Muscle of leg (tissue), 11 donors: ENCODE results near the gene GBF1. TPM values are rescaled to one million over a fixed set of nuclear protein-coding genes. Genes with fewer than 3 reads are reported as not detected.

ENCODE experiments used
- DNase-seq: peaks from one replicate; pipeline ENCODE4 v3.0.0; 2013
- H3K27ac ChIP-seq: one replicate; pipeline ENCODE4 v1.5.1; 2013; ENCODE audit warnings: mild to moderate bottlenecking, low read length, control low read depth
- H3K27me3 ChIP-seq: one replicate; pipeline ENCODE4 v1.6.1; 2013; ENCODE audit warnings: low read length; ENCODE audit not compliant: control insufficient read depth, insufficient read depth
- H3K36me3 ChIP-seq: one replicate; pipeline ENCODE4 v1.6.1; 2013; ENCODE audit warnings: low read length; ENCODE audit not compliant: control insufficient read depth, insufficient read depth
- H3K4me1 ChIP-seq: one replicate; pipeline ENCODE4 v1.6.1; 2013; ENCODE audit warnings: low read length; ENCODE audit not compliant: control insufficient read depth, insufficient read depth
- H3K4me3 ChIP-seq: one replicate; pipeline ENCODE4 v1.5.1; 2013; ENCODE audit warnings: low read length, control low read depth
- H3K9me3 ChIP-seq: replicated peaks from 2 replicates; pipeline ENCODE4 v1.6.1; 2013; ENCODE audit warnings: low read depth, low read length; ENCODE audit not compliant: control insufficient read depth
- WGBS: methylation state at CpG from one replicate; pipeline ENCODE4 v1.1.5; 2013; ENCODE audit warnings: missing lambda C conversion rate; ENCODE audit not compliant: insufficient coverage; 5-methylcytosine and 5-hydroxymethylcytosine counted together
- polyA plus RNA-seq, 8 donors: library from polyadenylated mRNA; unstranded; fragments of 120-200 nt; gene quantifications; one replicate each; pipeline versions ENCODE4 v1.2.1 to v1.2.3, GENCODE V29; 2013; ENCODE audit warnings: inconsistent platforms in 1 of 8, low replicate concordance in 1 of 8; ENCODE audit not compliant: insufficient read length in 8 of 8, insufficient read depth in 1 of 8
- total RNA-seq: library from RNA; stranded (reverse); fragments of 120-200 nt; gene quantifications from one replicate; pipeline ENCODE4 v1.2.4, GENCODE V29; 2013

GBF1 gene
- total and polyA plus RNA-seq, 9 donors = 27.2 to 54.6 (median 44.9) TPM

DNA sequence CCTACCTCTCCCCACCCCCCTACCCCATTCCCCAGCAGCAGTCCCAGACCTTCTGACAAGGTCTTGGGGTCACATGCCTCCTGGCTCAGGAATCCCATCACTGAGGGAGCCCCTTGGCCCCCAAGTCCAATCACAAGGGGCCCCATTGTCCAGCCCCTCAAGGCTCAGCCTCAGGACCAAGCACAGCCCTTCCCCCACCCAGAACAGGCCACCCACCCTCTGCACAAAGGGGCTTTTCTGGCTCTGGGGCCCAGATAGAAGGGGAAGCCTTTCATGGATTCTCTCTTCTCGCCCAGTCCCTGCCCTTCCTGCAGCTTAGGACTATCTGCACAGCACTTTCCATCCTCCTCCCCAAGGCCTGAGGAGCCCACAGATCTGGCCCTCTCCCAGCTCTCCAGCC, 180.1 kb downstream of the GBF1 start:
- no CpG with 5 or more reads among the region's 1 CpG for WGBS
- no peaks in the 10 kb centered on the region for H3K27me3 ChIP-seq
- no peak overlapping the region for H3K4me3 ChIP-seq
- H3K4me1 ChIP-seq = peaks cover 17% of the 10 kb centered on the region
- DNase-seq = no peak
- H3K36me3 ChIP-seq = peaks cover 19% of the 10 kb centered on the region
- no peak overlapping the region for H3K27ac ChIP-seq
- no peaks in the 10 kb centered on the region for H3K9me3 ChIP-seq

GRCh38 chr10:102426803-102427287, 181.5 kb downstream of the GBF1 start:
- H3K27ac ChIP-seq = no peak overlapping the region
- no peaks in the 10 kb centered on the region for H3K27me3 ChIP-seq
- DNase-seq = no peak
- no peak overlapping the region for H3K4me3 ChIP-seq
- H3K36me3 ChIP-seq = peaks cover 19% of the 10 kb centered on the region
- H3K9me3 ChIP-seq = no peaks in the 10 kb centered on the region
- H3K4me1 ChIP-seq = peaks cover 19% of the 10 kb centered on the region
- 89% methylated on average over 5 of the region's 7 CpGs for WGBS

DNA sequence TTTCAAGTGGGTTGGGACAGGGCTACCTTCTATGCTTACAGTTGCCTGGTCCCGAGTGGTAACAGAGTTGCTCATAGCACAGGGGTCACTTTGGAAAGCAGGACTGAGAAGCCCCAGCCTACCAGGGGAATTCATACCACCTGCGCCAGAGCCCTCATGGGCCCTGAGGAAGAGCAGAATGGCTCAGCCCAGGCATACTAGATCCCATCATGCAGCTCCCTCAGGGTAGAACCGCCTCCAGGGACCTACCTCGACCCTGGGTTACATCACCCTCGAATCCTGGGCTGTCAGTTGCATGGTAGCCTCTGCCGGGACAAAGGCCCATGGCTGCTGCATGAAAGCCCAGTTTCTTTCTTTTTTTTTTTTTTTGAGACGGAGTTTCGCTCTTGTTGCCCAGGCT, 184.1 kb downstream of the GBF1 start:
- Histone ChIP-seq H3K4me3 (no peak overlapping the region), H3K4me1 (peaks cover 13% of the 10 kb centered on the region), H3K36me3 (peaks cover 5% of the 10 kb centered on the region), H3K27me3 (peaks cover 7% of the 10 kb centered on the region), H3K27ac (no peak overlapping the region), H3K9me3 (no peaks in the 10 kb centered on the region)
- 89% methylated on average over 6 of the region's 8 CpGs for WGBS
- DNase-seq = no peak

- WGBS = 10% methylated on average over 4 of the region's 4 CpGs
- Histone ChIP-seq H3K4me3 (peak overlapping the region; percentile 84), H3K36me3 (no peaks in the 10 kb centered on the region), H3K27me3 (peaks cover 16% of the 10 kb centered on the region), H3K27ac (peak overlapping the region; percentile 79), H3K4me1 (peaks cover 27% of the 10 kb centered on the region), H3K9me3 (no peaks in the 10 kb centered on the region)
- DNase-seq = no peak
These were observed 186.3 kb downstream of the GBF1 start for GRCh38 chr10:102431452-102432124.

Other genes starting within 250 kb of the GBF1 start
- gene ARMH3, start 189.4 kb upstream of the GBF1 start, total RNA-seq = 7.1 TPM
- 10 to 100 TPM; 11.9 to 17.0 (median 12.9) TPM for gene ARMH3, start 189.4 kb upstream of the GBF1 start, polyA plus RNA-seq
- 10.1 TPM for gene HPS6, start 180.2 kb upstream of the GBF1 start, total RNA-seq
- gene HPS6, start 180.2 kb upstream of the GBF1 start, polyA plus RNA-seq = 10 to 100 TPM in 4 of 8 donors, 1 to 10 TPM in 4; 9.7 to 11.2 (median 10.0) TPM
- gene LDB1, start 125.2 kb upstream of the GBF1 start, total RNA-seq = 48.3 TPM
- 10 to 100 TPM; 60.5 to 83.0 (median 78.6) TPM for gene LDB1, start 125.2 kb upstream of the GBF1 start, polyA plus RNA-seq
- 12.9 TPM for gene PPRC1, start 112.5 kb upstream of the GBF1 start, total RNA-seq
- 10 to 100 TPM; 29.2 to 39.1 (median 31.2) TPM for gene PPRC1, start 112.5 kb upstream of the GBF1 start, polyA plus RNA-seq
- gene NOLC1, start 93.1 kb upstream of the GBF1 start, total RNA-seq = 34.5 TPM
- gene NOLC1, start 93.1 kb upstream of the GBF1 start, polyA plus RNA-seq = 10 to 100 TPM; 56.8 to 78.2 (median 68.1) TPM
- 0.35 TPM for gene ELOVL3, start 19.2 kb upstream of the GBF1 start, total RNA-seq
- gene ELOVL3, start 19.2 kb upstream of the GBF1 start, polyA plus RNA-seq = 1 to 10 TPM in 1 of 8 donors, under 1 TPM in 7; 0.46 to 1.1 (median 0.60) TPM
- gene PITX3, start 4.0 kb upstream of the GBF1 start, total RNA-seq = 12.5 TPM
- gene PITX3, start 4.0 kb upstream of the GBF1 start, polyA plus RNA-seq = 10 to 100 TPM; 15.8 to 27.1 (median 19.5) TPM
- 13.2 TPM for gene NFKB2, start 150.2 kb downstream of the GBF1 start, total RNA-seq
- gene NFKB2, start 150.2 kb downstream of the GBF1 start, polyA plus RNA-seq = 10 to 100 TPM; 14.2 to 21.2 (median 16.9) TPM
- 6.1 TPM for gene PSD, start 173.3 kb downstream of the GBF1 start, total RNA-seq
- 10 to 100 TPM in 2 of 8 donors, 1 to 10 TPM in 6; 6.4 to 11.0 (median 7.2) TPM for gene PSD, start 173.3 kb downstream of the GBF1 start, polyA plus RNA-seq
- 5.3 TPM for gene FBXL15, start 175.3 kb downstream of the GBF1 start, total RNA-seq
- 1 to 10 TPM; 6.4 to 9.7 (median 7.4) TPM for gene FBXL15, start 175.3 kb downstream of the GBF1 start, polyA plus RNA-seq
- gene CUEDC2, start 187.0 kb downstream of the GBF1 start, total RNA-seq = 44.9 TPM
- 10 to 100 TPM; 55.4 to 65.3 (median 62.4) TPM for gene CUEDC2, start 187.0 kb downstream of the GBF1 start, polyA plus RNA-seq
- gene C10orf95, start 206.0 kb downstream of the GBF1 start, total RNA-seq = not detected
- gene C10orf95, start 206.0 kb downstream of the GBF1 start, polyA plus RNA-seq = under 1 TPM in 7 of 8 donors, not detected in 1; 0.14 to 0.41 (median 0.27) TPM